ENCODE data around the gene MICU1. TPM values are rescaled to one million over a fixed set of nuclear protein-coding genes. Genes with fewer than 3 reads are reported as not detected.

The MICU1 gene
- total RNA-seq, 2 experiments from 2014 or later: 27.2 to 33.6 TPM

DNA sequence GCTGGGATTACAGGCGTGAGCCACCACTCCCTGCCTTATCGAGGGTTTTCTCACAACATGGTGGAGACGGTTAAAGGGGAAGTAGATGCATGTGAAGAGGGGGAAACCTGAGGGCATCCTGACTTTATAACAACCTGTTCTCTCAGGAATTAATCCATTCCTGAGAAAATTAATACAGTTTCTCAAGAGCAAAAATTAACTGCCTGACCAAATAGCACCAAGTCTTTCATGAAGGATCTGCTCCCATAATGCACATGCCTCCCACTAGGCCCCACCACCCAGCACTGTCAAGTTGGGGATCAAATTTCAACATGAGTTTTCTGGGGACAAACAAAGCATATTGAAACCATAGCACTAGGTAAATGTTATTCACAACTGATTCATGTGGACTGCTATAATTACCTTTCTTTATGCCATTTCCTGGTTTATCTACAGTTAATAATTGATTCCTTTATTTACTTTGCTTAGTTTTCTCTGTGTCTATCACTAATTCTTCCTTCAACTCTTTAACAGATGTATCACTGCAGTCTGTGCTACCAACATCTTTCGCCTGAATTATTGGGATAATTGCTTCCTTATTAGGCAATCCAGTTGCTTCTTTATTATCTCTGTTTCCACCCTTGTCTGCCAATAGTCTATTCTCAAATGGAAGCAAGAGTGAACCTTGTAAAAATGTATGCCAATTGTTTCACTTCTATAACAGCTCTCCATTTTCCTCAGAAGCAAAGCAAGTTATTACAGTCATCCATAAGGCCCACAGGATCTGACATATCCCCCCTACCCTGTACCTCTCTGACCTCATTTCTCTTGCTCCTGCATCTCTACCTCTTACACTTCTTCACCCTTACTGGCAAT, 12.9 kb upstream of the MICU1 start:
- TF ChIP-seq EZH2phosphoT487 (IDR thresholded peaks at IDR 0.05; ENCODE audit: borderline replicate concordance, low read depth, low read length): no peak
- TF ChIP-seq, protein P1, sequence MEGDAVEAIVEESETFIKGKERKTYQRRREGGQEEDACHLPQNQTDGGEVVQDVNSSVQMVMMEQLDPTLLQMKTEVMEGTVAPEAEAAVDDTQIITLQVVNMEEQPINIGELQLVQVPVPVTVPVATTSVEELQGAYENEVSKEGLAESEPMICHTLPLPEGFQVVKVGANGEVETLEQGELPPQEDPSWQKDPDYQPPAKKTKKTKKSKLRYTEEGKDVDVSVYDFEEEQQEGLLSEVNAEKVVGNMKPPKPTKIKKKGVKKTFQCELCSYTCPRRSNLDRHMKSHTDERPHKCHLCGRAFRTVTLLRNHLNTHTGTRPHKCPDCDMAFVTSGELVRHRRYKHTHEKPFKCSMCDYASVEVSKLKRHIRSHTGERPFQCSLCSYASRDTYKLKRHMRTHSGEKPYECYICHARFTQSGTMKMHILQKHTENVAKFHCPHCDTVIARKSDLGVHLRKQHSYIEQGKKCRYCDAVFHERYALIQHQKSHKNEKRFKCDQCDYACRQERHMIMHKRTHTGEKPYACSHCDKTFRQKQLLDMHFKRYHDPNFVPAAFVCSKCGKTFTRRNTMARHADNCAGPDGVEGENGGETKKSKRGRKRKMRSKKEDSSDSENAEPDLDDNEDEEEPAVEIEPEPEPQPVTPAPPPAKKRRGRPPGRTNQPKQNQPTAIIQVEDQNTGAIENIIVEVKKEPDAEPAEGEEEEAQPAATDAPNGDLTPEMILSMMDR (conservative IDR thresholded peaks at IDR 0.05; ENCODE audit: low read length): no peak
- H2AFZ ChIP-seq (ENCODE audit: low read length): no peak overlapping the region
- no peak overlapping the region for H3K4me2 ChIP-seq (ENCODE audit: low read length)

DNA sequence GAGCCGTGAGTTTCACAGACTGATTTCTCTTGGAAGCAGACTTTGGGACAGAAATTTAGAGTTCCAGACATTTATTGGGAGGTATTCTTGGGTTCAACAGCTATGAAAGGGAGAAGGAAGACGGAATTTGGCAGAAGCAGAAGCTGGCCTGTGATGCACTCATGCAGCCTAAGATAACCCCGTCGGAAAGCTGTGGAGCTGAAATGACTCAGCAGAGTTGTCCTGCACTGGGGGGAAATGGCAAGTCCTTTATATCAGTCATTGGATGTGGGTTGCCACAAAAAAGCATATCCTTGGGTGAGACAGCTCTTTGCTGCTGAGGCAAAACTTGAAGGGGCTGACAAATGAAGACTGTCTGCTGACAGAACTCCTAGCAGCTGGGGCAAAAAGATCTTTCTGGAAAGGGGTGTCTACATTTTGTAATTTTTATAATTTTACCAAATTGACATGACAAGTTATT, 11.5 kb upstream of the MICU1 start:
- no peaks in the 10 kb centered on the region for H4K20me1 ChIP-seq (ENCODE audit: insufficient read depth, low read length)
- no peak overlapping the region for H3K27ac ChIP-seq (ENCODE audit: low read depth, low read length, poor library complexity, severe bottlenecking)
- no peaks in the 10 kb centered on the region for H3K4me1 ChIP-seq (ENCODE audit: insufficient read depth, low read length, poor library complexity, severe bottlenecking)
- no peaks in the 10 kb centered on the region for H3K9me2 ChIP-seq (ENCODE audit: insufficient read depth, low read length)
- 0 out of 2 replicates have a peak overlapping the region, but pooled peaks have one; percentile 41 for H2AFZ ChIP-seq (ENCODE audit: low read length)
- H3K4me3 ChIP-seq (ENCODE audit: low read depth, low read length, poor library complexity, severe bottlenecking): no peak overlapping the region
- BruUV-seq (replicated peaks): no TSS peak
- no peak overlapping the region for H3K4me2 ChIP-seq (ENCODE audit: low read length)
- no peaks in the 10 kb centered on the region for H3K79me2 ChIP-seq (ENCODE audit: insufficient read depth, low read depth, low read length)
- CTCF ChIA-PET (ENCODE audit: unreplicated experiment): no interaction called here
- intact Hi-C loops (cut with micrococcal nuclease; ENCODE audit: unreplicated experiment): no loop called here
- TF ChIP-seq EZH2phosphoT487 (IDR thresholded peaks at IDR 0.05; ENCODE audit: borderline replicate concordance, low read depth, low read length): no peak
- TF ChIP-seq, protein P1 (conservative IDR thresholded peaks at IDR 0.05; ENCODE audit: low read length): no peak
- no peaks in the 10 kb centered on the region for H3K9me3 ChIP-seq (ENCODE audit: low read length)
- POLR2A ChIA-PET: interaction anchor here (0.8 kb wide), 1 partner anchor 17 kb away, joined by 3 read pairs; no protein-coding TSS in a partner anchor
- no peaks in the 10 kb centered on the region for H3K36me3 ChIP-seq (ENCODE audit: insufficient read depth, low read length)
- DNase-seq (ENCODE audit: low spot score): no peak

More for the DNA sequence above, 12.9 kb upstream of the MICU1 start:
- no peak for DNase-seq (ENCODE audit: low spot score)
- no peaks in the 10 kb centered on the region for H3K9me2 ChIP-seq (ENCODE audit: insufficient read depth, low read length)
- ChIA-PET CTCF (ENCODE audit: unreplicated experiment) (no interaction called here), POLR2A (interaction anchor here (0.6 kb wide), 1 partner anchor 227 kb away, joined by 5 read pairs; no protein-coding TSS in a partner anchor)
- no peaks in the 10 kb centered on the region for H3K9me3 ChIP-seq (ENCODE audit: low read length)
- H3K79me2 ChIP-seq (ENCODE audit: insufficient read depth, low read depth, low read length): no peaks in the 10 kb centered on the region
- no peak overlapping the region for H3K27ac ChIP-seq (ENCODE audit: low read depth, low read length, poor library complexity, severe bottlenecking)
- no peaks in the 10 kb centered on the region for H3K4me1 ChIP-seq (ENCODE audit: insufficient read depth, low read length, poor library complexity, severe bottlenecking)
- no peak overlapping the region for H3K4me3 ChIP-seq (ENCODE audit: low read depth, low read length, poor library complexity, severe bottlenecking)
- H3K36me3 ChIP-seq (ENCODE audit: insufficient read depth, low read length): no peaks in the 10 kb centered on the region
- intact Hi-C loops (cut with micrococcal nuclease; ENCODE audit: unreplicated experiment): no loop called here
- no peaks in the 10 kb centered on the region for H4K20me1 ChIP-seq (ENCODE audit: insufficient read depth, low read length)
- no TSS peak for BruUV-seq (replicated peaks)

DNA sequence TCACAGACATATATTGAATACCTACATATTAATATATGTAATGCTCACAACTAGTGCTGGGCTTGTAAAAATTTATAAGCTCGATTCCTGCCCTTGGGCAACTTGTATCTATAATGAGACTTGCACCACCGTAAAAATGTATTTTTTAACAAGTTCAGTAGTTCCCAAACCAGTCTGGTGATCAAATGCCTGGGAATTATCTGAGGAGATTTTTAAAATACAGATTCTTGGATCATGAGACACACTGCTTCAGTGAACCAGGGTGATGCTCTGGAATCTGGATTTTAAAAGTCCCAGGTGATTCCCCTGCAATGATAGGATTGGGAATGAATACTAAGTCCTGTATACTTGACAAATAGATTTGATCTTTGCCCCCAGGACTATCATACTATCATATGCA, 4.3 kb upstream of the MICU1 start:
- ChIA-PET CTCF (ENCODE audit: unreplicated experiment) (no interaction called here), POLR2A (interaction anchor here (0.6 kb wide), 2 partner anchors 22 to 927 kb away, joined by 3 to 5 read pairs; no protein-coding TSS in a partner anchor)
- intact Hi-C loops (cut with micrococcal nuclease; ENCODE audit: unreplicated experiment): no loop called here
- Histone ChIP-seq H2AFZ (ENCODE audit: low read length) (no peak overlapping the region), H3K79me2 (ENCODE audit: insufficient read depth, low read depth, low read length) (peaks cover 4% of the 10 kb centered on the region), H3K4me3 (ENCODE audit: low read depth, low read length, poor library complexity, severe bottlenecking) (no peak overlapping the region), H3K4me2 (ENCODE audit: low read length) (no peak overlapping the region), H4K20me1 (ENCODE audit: insufficient read depth, low read length) (no peaks in the 10 kb centered on the region), H3K36me3 (ENCODE audit: insufficient read depth, low read length) (no peaks in the 10 kb centered on the region), H3K4me1 (ENCODE audit: insufficient read depth, low read length, poor library complexity, severe bottlenecking) (peaks cover 6% of the 10 kb centered on the region), H3K9me2 (ENCODE audit: insufficient read depth, low read length) (no peaks in the 10 kb centered on the region), H3K27ac (ENCODE audit: low read depth, low read length, poor library complexity, severe bottlenecking) (no peak overlapping the region), H3K9me3 (ENCODE audit: low read length) (no peaks in the 10 kb centered on the region)
- no peak for DNase-seq (ENCODE audit: low spot score)
- TF ChIP-seq EZH2phosphoT487 (IDR thresholded peaks at IDR 0.05; ENCODE audit: borderline replicate concordance, low read depth, low read length): no peak
- TF ChIP-seq, protein P1 (conservative IDR thresholded peaks at IDR 0.05; ENCODE audit: low read length): no peak
- BruUV-seq (replicated peaks): no TSS peak

Data from OCI-LY7 (cell line).